ENCODE results near the gene ARHGAP8.
"Not testable (repeated sequence)": the region's sequence is repeated elsewhere in the genome, so short reads cannot be mapped to it uniquely, and the experiment has no call there.

The ARHGAP8 gene

DNA sequence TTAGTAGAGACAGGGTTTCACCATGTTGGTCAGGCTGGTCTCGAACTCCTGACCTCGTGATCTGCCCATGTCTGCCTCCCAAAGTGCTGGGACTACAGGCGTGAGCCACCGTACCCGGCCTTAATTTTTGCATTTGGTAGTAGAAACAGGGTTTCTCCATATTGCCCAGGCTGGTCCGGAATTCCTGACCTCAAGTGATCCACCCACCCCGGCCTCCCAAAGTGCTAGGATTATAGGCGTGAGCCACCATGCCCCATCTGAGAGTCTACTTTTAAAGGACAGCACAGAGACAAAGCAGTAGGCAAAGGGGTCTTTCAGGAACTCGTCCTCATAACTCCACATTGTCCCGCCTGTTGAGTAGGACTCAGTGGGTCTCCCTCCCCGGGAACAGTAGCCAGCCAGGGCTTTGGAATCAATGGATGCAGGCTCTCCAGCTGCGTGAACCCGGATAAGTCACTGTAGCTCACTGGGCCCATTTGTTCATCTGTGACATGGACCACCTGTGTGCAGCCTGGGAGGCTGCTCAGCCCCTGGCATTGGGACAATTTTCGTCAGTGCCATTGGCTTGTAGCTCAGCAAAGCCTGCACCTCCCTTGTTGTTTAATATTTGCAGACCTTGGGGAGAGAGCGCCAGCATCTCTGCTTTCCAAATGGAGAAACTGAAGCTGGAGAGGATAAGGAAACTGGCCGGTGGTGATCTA lies 86.1 kb downstream of the ARHGAP8 start:
- DNase-seq, result no peak
- in situ Hi-C loops (cut with HindIII; ENCODE audit: low pct_ligation_motif_present, low pct_unique_long_range_greater_than_20kb, low sequenced_read_pairs), result no loop called here

- in situ Hi-C loops (cut with HindIII; ENCODE audit: low pct_ligation_motif_present, low pct_unique_long_range_greater_than_20kb, low sequenced_read_pairs), result no loop called here
These were observed 86.7 kb downstream of the ARHGAP8 start for GRCh38 chr22:44839061-44839460.

GRCh38 chr22:44839721-44840120 lies 87.3 kb downstream of the ARHGAP8 start:
- DNase-seq, result no peak
- in situ Hi-C loops (cut with HindIII; ENCODE audit: low pct_ligation_motif_present, low pct_unique_long_range_greater_than_20kb, low sequenced_read_pairs), result no loop called here

More at GRCh38 chr22:44839061-44839460, 86.7 kb downstream of the ARHGAP8 start:
- DNase-seq, result no peak

DNA sequence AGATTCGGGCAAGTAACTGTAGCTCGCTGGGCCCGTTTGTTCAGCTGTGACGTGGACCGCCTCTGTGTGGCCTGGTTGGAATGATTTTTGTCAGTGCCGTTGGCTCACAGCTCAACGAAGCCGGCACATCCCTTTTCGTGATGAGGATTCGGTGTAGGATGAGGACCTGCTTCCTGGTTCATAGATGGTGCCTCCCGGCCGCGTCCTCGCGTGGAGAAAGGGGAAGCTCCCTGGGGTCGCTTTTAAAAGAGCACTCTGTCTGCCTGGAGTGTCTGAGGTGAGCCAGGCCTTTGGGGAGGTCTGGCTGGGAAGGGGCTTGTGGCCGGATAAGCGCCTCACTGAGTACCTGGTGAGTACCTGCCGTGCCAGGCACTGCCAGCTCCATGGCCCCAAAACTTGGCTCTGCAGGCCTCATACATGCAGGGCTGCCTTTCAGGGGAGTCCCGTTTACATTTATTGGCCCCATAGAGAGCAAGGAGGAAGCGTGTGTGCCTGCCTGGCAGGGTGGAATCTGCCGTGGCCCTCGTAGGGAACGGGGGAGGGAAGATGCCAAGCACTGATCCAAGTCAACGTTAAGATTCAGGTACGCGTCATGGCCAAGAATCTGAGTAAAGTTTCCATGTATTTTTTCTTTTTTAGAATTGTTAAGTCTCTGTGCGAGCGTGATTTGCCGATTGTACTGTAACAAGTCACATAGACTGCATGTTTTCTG lies 88.4 kb downstream of the ARHGAP8 start:
- no peak for DNase-seq
- in situ Hi-C loops (cut with HindIII; ENCODE audit: low pct_ligation_motif_present, low pct_unique_long_range_greater_than_20kb, low sequenced_read_pairs), result no loop called here

DNA sequence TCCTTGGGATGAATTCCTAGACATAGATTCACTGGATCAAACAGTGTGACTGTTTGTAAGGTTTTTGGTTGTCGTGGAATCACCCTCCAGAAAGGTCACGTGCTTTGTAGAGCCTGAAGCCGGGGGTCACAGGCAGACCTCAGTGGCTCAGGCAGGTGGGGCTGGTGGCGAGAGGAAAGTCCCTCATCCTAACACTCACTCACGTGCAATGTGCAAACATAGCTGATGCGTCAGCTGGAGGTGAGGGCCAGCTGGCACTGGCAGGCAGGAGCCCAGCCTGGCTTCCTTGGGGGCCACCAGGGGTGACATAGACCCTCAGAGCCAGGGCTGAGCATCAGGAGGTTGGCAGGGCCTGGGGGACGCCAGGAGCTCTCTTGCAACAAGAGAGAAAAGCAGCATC lies 90.0 kb downstream of the ARHGAP8 start:
- in situ Hi-C loops (cut with HindIII; ENCODE audit: low pct_ligation_motif_present, low pct_unique_long_range_greater_than_20kb, low sequenced_read_pairs), result no loop called here

GRCh38 chr22:44845191-44845590 lies 92.8 kb downstream of the ARHGAP8 start:
- in situ Hi-C loops (cut with HindIII; ENCODE audit: low pct_ligation_motif_present, low pct_unique_long_range_greater_than_20kb, low sequenced_read_pairs), result no loop called here
- no peak for DNase-seq

More for the DNA sequence above, 90.0 kb downstream of the ARHGAP8 start:
- no peak for DNase-seq

- in situ Hi-C loops (cut with HindIII; ENCODE audit: low pct_ligation_motif_present, low pct_unique_long_range_greater_than_20kb, low sequenced_read_pairs), result no loop called here
- no peak for DNase-seq
These were observed 93.7 kb downstream of the ARHGAP8 start for GRCh38 chr22:44845796-44846720.

GRCh38 chr22:44846726-44847275 lies 94.4 kb downstream of the ARHGAP8 start:
- in situ Hi-C loops (cut with HindIII; ENCODE audit: low pct_ligation_motif_present, low pct_unique_long_range_greater_than_20kb, low sequenced_read_pairs), result no loop called here
- no peak for DNase-seq

- DNase-seq, result no peak
These were observed 95.0 kb downstream of the ARHGAP8 start for GRCh38 chr22:44847380-44847779.

DNA sequence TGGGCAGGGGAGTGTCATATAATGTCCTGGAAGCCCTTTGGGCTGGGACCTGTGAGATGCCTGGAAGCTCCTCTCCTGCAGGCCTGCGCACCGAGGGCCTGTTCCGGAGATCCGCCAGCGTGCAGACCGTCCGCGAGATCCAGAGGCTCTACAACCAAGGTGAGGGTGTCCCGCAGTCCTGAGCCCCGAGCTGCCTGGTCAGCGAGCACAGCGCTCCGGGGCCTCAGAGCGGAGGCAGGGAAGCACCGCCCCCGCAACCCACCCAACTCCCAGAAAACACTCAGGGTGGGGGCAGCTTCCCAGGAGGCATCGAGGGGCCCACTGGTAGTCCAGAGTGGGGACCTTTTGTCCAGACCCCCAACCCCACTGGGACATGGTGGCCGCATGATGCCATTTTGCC lies 95.5 kb downstream of the ARHGAP8 start:
- DNase-seq, result no peak
- in situ Hi-C loops (cut with HindIII; ENCODE audit: low pct_ligation_motif_present, low pct_unique_long_range_greater_than_20kb, low sequenced_read_pairs), result no loop called here

More at GRCh38 chr22:44847380-44847779, 95.0 kb downstream of the ARHGAP8 start:
- in situ Hi-C loops (cut with HindIII; ENCODE audit: low pct_ligation_motif_present, low pct_unique_long_range_greater_than_20kb, low sequenced_read_pairs), result no loop called here

- in situ Hi-C loops (cut with HindIII; ENCODE audit: low pct_ligation_motif_present, low pct_unique_long_range_greater_than_20kb, low sequenced_read_pairs), result no loop called here
- DNase-seq, result no peak
These were observed 95.9 kb downstream of the ARHGAP8 start for GRCh38 chr22:44848296-44848741.

DNA sequence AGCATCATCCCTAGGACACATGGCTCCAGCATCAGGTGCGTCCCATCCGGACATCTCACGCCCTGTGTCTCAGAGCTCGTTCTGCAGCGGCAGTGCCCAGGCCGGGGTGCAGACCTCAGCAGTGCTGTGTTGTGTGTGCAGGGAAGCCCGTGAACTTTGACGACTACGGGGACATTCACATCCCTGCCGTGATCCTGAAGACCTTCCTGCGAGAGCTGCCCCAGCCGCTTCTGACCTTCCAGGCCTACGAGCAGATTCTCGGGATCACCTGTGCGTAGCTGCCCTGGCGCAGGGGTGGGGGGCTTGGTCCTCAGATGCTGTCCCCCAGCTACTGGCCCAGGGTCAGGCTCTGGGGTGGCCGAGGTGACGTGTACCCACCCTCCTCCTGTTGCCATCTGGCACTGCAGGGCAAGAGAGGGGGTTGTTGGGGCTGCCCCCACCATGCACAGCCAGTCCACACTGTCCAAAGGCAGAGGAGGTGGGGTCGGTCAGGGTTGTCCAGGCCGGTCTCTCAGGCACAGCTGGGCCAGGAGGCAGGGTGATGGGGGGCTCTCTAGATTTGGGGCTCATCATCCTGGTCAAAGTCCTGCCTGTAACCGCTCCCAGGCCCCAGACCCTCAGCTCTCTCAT lies 96.5 kb downstream of the ARHGAP8 start:
- in situ Hi-C loops (cut with HindIII; ENCODE audit: low pct_ligation_motif_present, low pct_unique_long_range_greater_than_20kb, low sequenced_read_pairs), result no loop called here
- DNase-seq, result no peak

DNA sequence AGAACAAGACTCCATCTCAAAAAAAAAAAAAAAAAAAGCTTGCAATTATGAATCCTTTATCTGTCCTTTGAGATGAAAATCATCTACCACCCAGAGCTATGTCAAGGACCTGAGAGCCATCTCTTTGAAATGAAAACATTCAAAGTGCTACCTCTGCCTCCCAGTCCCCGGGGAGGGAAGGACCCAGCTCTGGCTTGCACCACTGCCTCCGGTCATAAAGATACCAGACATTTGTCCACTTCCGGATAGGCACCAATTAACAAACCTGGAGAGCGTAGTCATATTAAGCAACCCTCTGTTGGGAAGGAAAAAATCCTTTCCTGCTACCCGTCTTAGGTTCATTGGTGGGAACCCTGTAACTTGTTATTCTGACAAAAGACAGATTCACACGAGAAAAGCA lies 98.6 kb downstream of the ARHGAP8 start:
- no peak for DNase-seq
- in situ Hi-C loops (cut with HindIII; ENCODE audit: low pct_ligation_motif_present, low pct_unique_long_range_greater_than_20kb, low sequenced_read_pairs), result no loop called here

GRCh38 chr22:44854641-44855040 lies 102.3 kb downstream of the ARHGAP8 start:
- DNase-seq; in situ Hi-C loops (cut with HindIII; ENCODE audit: low pct_ligation_motif_present, low pct_unique_long_range_greater_than_20kb, low sequenced_read_pairs): not testable (repeated sequence)

DNA sequence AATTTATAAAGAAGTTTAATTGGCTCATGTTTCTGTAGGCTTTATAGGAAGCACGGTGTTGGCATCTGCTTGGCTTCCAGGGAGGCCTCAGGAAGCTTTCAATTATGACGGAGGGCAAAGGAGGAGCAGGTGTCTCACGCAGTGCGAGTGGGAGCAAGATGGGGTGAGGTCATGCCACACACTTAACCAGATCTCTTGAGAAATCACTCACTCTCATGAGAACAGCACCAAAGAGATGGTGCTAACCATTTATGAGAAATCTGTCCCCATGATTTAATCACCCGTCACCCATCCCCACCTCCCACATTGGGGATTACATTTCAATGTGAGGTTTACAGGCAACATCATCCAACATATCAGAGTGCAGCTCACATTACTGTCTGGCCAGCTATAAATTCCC lies 103.5 kb downstream of the ARHGAP8 start:
- in situ Hi-C loops (cut with HindIII; ENCODE audit: low pct_ligation_motif_present, low pct_unique_long_range_greater_than_20kb, low sequenced_read_pairs), result no loop called here
- no peak for DNase-seq

DNA sequence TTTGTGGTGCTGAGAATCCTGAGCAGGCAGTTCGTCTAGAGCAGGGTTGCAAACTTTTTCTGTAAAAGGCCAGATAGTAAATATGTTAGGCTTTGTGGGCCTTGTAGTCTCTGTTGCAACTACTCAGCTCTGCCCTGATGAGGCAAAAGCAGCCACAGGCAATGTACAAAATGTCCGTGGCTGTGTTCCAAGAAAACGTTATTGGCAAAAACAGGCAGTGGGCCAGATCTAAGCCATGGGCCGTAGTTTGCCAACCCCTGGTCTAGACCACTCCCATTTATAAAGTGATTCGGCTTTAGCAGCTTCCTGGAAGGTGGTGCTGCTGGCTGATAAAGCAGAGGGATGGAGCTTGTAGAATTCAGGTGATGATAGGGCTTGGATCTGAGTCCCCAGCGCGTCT lies 106.4 kb downstream of the ARHGAP8 start:
- in situ Hi-C loops (cut with HindIII; ENCODE audit: low pct_ligation_motif_present, low pct_unique_long_range_greater_than_20kb, low sequenced_read_pairs); DNase-seq: not testable (repeated sequence)

GRCh38 chr22:44859641-44860040 lies 107.3 kb downstream of the ARHGAP8 start:
- in situ Hi-C loops (cut with HindIII; ENCODE audit: low pct_ligation_motif_present, low pct_unique_long_range_greater_than_20kb, low sequenced_read_pairs), result no loop called here
- DNase-seq, result no peak

GRCh38 chr22:44860311-44860710 lies 107.9 kb downstream of the ARHGAP8 start:
- in situ Hi-C loops (cut with HindIII; ENCODE audit: low pct_ligation_motif_present, low pct_unique_long_range_greater_than_20kb, low sequenced_read_pairs), result no loop called here
- DNase-seq, result no peak
